Stimulated activated CD8-positive, alpha-beta memory T cell treated with anti-CD3 and anti-CD28 coated beads, Interleukin-7, amount 100 ng/mL, for 24 hours (primary cell): ENCODE data around the gene UQCC5.
"Not testable (repeated sequence)": the region's sequence is repeated elsewhere in the genome, so short reads cannot be mapped to it uniquely, and the experiment has no call there.

Source experiments
- DNase-seq: peaks from one replicate; pipeline ENCODE4 v3.0.0-alpha.2; 2020; ENCODE audit warnings: low read depth

UQCC5 gene

DNA sequence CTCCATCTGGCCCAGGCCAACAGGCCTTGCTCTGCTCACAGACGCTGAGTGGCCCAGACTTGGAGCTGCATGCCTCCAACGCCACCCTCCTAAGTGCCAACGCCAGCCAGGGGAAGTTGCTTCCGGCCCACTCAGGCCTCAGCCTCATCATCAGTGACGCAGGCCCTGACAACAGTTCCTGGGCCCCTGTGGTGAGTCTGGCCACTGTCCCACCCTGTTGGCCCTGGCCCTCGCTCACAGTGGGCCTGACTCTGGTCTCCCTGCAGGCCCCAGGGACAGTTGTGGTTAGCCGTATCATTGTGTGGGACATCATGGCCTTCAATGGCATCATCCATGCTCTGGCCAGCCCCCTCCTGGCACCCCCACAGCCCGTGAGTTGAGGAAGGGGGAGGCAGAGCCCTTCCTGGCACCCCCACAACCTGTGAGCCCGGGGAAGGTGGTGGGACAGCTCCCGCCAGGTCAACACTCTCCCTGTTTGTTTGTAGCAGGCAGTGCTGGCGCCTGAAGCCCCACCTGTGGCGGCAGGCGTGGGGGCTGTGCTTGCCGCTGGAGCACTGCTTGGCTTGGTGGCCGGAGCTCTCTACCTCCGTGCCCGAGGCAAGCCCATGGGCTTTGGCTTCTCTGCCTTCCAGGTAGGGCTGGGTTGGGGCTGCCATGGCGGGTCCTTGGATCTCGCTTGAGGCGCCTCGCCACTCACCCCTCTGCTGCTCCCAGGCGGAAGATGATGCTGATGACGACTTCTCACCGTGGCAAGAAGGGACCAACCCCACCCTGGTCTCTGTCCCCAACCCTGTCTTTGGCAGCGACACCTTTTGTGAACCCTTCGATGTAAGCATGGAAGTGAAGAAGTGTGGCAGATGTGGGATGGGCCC is 12.8 kb upstream of the UQCC5 start:
- DNase-seq = no peak

DNA sequence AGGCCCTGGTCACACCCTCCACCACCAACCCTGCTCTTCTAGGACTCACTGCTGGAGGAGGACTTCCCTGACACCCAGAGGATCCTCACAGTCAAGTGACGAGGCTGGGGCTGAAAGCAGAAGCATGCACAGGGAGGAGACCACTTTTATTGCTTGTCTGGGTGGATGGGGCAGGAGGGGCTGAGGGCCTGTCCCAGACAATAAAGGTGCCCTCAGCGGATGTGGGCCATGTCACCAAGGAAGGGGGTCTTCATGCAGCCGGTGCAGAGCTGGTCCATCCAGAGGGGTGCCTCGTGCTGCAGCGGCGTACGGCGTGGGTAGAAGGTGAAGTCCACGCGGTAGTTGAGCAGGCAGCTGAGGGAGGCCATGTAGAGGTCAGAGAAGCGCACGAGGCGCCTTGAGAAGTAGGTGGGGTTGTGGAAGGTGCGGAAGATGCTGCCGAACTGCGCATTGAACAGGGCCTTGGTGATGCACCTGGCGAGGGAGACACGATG is 12.1 kb upstream of the UQCC5 start:
- DNase-seq = no peak

DNA sequence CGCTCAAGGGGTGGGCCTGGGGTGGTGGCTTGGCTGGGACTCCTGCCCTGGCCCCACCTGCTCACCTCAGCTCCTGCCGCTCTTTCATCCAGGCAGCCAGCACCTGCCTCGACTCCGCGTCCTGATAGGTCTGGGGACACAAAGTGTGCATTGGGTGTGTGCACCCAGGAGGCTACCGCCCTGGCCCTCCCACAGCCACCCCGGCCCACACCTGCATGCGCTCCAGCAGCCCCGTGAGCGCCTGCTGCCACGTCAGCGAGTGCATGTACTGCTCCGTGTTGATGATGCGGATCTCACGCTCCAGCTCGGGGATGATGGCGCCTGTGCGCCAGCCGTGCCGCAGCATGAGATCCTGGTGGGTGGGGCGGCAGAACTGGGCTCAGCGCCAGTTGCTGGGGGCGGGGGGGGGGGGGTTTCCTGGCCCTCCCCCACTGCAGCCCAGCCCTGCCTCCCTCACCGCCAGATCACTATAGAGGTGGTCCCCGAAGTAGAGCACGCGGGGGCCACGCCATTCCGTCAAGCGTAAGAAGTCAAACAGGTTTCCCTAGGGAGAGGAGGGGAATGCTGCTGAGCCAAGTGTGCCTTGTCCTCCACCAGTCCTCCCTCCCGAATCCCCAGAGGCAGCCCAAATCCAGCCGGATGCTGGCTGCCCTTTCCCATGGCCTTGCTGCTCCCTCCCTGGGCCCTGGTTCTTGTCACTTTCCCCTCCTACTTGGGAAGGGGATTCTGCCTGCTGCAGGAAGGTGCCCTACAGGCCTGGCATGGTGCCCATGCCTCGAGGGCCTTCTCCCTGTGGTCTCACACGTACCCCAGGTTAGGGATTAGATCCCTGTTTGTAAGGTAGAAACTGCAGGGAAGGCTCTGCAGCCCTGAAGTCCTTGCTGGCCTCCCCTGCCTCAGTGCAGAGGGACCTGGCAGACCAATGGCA is 11.4 kb upstream of the UQCC5 start:
- DNase-seq = no peak

DNA sequence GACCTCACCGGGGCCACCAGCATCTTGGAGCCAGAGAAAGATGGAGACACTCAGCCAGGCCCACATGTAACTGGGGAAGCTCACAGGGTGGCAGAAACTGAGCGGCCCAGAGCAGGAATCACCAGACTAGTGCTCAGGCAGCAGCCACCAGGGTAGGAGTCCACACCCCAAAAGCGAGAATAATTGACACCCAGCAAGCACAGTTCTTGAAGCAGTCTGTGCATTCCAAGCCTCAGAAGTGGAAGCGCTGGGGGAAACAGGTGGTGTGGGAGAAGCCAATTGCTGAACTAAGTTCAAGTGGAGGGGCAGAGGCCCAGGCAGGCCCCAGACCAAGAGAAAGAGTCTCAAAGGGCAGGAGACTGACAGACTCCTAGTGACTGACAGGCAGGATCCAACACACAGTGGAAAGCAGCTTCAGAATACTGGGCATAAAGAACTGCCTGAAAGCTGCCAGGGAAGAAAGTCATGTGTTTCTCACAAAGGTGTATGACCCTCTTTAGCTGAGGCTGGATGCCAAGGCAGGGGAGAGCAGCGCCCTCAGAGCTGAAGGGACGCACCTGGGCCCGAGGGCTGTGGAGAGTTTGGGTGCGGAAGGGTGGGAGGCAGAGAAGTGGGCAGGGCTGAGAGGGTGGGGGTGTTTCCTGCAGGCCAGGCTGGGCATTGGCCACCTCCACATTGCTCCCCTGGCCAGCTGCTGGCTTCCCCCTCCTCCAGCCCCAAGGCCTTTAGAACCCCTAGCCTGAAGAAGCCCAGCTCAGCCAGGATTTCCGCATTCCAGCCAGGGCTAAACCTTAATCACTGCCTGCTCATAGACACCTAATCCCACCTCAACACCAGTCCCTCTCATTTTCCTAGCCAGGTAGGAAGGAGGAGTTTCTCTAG is 10.5 kb upstream of the UQCC5 start:
- DNase-seq = no peak

DNA sequence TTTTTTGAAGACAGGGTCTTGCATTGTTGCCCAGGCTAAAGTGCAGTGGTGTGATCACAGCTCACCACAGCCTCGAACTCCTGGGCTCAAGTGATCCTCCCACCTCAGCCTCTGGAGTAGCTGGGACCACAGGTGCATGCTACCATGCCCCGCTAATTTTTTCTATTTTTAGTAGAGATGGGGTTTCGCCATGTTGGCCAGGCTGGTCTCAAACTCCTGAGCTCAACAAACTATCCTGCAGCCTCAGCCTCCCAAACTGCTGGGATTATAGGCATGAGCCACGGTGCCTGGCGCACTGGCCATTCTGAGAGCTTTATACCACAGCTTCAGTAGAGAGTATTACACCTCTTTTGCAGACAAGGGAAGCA is 9.8 kb upstream of the UQCC5 start:
- not testable (repeated sequence) for DNase-seq

DNA sequence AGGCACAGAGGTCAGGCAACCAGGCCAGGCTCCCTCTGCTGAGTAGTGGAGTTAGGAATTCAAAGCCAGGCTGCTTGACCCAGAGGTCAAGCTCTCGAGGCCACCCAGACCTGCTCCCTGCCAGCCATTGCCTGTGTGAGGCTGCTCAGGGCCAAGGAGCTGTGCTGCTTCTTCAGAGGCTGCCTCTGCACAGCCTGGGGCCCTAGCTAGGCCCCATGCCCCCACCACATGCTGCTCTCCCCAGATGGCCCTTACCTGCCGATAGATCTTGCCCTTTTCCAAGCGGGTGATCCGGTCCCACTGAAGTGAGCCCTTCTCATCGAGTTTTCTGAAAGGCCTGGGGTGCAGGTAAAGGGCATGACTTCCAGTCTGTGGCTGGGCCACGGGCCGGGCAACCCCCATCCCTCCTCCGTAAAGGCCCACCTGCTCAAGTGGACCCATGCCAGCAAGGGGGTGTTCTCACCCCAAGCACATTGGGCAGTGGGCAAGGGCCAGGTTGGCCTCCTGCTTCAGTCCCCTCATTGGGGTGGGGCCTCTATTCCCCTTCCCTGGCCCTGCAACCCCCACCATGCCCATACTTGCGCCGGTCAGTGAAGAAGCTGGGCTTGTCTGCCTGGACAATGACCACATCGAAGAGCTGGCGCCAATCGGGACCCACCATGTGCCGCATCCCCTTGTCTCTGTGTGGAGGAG is 9.2 kb upstream of the UQCC5 start:
- no peak for DNase-seq

DNA sequence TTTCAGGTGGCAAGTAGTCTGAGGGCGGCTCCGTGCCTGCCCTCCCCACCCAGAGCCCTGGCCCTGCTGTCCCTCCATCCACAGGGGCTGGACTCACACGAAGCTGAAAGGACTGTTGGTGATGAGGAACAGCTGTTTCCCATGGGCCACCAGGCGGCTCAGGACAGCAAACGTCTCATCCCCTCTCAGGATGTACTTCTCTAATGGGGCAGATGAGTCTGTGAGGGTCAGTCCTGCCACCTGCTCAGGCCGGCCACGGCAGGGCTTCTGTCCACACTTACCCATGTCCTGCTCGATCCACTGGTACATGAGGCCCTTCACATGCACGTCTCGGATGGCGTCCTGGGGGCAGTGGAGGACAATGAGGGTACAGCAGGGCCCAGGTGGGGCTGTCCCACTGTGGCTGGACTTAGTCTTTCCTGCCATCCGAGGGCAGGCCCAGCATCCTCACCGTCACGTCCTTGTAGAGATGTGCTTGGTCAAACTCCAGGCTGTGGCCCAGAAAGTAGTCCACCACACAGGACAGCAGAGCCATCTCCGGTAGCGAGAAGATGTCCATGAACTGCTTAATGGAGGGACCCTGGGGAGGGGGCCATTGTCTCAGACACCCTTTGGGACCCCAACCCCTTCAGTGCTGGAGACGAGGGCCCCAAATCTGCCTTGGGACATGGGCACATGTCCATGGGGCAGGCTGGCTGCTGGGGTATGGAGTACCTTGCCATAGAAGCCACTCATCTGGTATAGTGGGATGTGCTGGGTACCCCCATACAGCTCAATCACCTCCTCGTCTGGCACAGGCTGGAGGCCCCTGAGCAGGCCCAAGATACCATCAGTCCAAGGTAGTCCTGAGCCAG is 8.4 kb upstream of the UQCC5 start:
- DNase-seq = no peak

DNA sequence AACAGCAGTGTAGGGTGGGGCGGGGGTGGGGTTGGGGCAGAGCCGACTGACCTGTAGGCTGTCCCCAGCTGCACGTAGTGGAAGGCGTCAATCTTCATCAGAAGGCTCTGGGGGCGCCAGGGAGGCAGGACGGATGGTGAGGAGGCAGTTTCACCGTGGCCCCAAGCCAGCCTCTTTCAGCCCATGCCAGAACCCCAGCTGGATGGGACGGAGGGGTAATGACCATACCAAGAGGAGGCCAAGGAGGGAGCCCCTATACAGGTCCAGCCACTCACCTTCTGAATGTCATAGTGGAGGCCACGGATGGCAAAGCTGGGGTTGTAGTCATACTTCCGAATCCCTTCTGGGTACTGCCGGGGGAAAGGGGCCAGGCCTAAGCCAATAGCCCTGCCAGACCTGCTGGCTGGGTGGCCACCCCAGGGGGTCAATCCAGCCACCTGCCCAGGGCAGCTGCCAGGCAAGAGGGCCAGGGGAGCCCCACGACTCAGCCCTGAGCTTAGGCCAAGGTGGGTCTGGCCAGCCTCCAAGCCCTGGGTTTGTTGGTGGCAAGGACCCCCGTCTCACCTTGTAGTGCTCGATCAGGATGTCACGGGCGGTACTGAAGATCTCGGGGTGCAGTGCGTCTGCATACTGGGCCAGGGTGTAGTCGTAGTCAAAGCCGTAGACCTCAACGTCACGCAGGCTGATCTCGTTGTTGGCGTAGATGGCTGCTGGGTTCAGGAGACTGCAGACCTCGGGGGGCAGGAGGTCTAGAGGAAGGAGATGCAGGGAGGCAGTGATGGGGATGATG is 7.6 kb upstream of the UQCC5 start:
- DNase-seq = no peak

DNA sequence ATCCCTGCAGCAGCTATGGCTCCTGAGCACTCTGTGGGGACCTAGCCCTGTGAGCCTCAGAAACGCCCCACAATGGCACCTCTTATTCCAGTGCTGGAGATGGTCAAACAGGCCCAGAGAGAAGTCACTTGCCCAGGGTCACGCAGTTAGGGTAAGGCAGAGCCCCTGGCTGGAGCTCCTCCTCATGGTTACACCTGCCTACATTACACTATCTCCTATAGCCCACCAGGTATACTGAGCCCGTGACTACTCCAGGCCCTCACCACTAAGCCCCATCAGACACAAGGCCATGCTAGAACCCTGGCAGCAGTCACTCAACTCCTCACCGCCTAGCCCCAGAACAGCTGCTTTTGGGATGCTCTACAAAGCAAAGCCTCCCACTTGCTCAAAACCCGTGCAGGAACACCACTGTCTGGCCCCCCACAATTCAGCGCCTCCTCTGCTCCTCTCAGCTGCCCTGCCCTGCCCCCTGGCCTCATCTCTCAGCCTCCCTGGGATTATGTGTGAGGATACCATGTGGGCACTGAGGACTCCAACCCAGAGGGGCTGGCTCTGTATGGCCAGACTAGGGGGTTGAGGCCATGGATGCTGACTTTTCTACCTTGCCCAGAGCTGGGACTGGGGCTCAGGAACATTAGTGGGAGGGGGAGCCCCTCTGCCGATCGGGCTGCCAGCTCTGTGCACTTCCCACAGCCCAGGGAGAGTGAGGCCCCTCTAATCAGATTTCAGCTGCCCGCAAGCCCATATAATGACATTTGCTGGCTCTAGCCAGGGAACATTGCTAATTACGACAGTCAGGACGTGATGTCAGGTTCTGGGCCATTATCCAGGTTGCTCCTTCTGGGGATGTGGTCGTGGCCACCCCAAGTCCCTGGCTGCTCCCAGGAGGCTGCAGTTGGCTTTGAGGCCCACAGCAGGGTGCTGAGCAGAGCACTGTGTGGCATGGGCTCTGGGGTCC is 6.8 kb upstream of the UQCC5 start:
- no peak for DNase-seq

DNA sequence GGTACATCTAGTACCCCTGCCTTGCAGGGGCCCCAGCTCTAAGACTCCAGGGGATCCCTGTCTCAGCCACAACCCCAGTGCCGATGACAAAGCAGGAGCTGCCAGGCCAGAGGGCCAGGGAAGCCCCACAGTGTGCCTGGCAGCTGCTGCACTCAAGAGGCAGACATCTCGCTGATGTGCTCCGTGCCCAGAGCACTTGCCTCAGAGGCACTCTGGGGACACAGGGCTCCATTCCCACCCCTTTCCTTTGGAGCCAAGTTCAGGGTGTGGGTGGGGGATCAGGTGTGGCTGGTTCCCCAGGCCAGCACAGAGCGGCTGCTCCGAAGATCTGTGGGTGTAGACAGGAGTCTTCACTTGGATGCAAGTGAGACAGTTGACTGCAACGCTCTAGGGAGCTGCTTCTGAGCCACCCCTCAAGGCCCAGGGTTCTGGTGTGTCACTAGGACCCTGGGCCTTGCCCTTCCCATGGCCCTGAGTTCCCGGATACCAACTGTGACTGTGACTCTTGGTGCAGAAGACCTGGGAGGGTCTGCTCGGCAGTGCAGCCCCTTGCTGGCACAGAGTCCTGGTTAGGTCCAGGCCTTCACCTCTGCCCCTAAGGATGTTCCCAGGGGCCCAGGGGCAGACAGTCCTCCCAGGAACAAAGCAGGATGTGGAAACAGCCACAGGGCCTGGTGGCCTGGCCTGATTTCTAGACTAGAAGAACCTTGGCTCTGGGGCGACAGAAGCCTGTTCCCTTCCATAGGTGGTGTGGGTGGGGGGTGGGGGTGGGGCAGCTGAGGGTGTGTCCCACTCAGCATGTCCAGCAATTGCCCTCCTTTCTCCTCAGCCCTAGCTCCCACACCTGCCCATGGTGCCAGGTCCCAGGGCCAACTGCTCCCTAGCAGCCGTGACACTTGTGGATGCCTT is 5.2 kb upstream of the UQCC5 start:
- DNase-seq = no peak

DNA sequence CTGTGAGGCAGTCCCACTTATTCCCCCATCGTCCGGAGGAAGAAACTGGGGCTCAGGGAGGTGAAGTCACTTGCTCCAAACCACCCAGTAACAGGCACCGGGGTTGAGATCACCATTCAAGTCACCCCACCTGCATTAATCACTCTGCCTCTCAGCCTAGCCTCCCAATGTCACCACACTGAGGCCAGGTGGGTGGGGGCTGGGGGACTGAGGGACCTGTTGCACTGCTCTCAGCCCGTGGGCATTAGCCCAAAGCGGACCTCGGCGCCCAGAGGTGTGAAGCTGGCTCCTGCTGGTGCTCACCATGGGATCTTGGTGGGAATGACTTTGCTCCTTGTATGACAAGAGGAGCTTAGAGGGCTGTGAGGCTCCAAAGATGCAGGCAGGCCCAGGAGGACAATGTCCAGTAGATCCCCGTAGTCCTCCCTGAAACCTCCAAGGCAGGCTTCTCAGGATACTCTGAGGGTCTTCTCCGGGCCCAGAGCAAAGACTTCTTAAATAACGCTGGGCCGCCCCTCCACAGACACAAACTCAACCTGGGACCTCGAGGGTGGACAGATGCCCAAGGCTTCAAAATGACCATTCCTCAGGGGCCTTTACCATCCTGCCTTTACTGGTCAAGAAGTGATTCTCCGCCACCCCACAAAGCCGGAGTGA is 4.4 kb upstream of the UQCC5 start:
- DNase-seq = no peak

DNA sequence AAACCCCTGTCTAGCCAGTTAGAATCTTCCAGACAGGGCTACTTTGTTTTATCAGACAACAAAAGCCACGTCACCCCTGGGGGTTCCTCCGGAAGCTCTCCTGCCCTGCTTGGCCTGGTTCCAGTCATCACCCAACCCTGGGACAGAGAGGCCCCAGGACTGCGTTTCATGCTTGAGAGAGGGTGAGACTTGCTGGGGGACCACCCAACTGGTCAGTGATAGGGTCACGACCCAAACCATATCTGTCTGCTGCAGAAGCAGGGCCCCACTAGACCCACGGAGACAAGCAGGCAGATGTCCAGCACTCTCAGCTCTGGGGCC is 3.9 kb upstream of the UQCC5 start:
- no peak for DNase-seq

DNA sequence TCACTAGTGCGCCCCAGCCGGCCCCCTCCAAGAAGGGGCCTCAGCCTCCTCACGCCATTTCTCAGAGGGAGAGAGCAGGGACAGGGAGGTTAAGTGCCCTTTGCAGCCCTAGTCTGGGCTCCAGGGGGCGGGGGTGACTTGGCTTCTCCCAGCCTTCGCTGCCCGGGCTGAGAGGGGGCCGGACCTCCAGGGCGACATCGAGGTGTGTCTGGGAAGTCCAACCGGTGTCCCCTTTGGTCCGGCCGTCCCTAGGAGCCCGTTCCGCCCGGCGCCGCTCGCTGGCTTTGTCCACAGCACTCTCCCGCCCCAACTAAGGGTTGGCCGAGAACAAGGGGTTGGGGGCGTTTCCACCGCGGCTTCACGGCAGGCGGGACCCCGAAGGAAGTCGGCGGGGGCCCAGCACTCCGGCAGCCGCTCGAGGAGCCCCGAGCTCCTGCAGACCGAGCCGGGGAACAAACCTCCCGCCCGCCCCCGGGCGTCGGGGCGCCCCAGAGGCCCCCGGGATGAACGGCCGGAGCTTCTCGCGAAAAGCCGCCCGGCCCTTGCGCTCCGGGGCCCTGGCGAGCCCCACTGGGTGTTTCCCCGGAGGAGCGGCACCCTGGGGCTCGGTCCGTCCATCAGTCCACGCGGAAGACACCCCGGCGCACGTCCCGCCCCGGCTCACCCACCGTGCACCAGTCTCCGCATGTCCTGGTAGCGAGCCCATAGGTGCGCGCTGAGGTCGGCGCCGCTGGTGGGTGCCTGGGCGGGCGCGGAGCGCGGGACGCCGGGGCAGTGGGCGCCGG is 3.4 kb upstream of the UQCC5 start:
- no peak for DNase-seq

DNA sequence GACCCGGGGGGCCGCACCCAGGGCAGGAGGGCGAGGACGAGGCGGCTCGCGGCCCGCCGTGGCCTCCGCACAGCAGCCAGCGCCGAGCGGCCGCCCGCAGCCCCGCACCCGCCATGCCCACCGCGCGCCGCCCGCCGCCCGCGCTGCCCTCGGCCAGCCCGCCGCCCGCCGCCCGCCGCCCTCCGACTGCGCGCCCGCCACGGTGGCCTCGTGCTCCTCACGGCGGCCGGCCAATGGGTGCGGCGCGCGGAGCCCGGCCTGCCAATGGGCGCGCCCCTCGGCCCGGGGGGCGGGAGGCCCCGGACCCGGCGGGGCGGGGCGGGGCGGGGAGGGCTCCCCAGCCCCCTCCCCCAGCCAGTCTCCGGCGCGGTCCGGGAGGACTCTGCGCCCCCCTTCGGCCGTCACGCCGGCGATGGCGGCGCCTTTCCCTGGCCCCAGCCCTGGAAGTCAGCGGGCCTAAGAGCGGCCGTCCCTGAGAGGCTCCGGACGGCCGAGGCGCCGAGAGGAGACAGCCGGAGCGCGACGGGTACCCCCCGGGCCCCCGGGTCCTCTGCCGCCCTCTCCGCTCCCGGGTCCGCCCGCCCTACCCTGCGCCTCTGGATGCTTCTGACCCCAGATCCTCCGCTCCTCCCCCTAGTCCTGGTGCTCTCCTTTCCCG is 2.7 kb upstream of the UQCC5 start, which contains the start of gene NT5DC2:
Gene NT5DC2, minus strand, starts transcription at position 235 of the 658 bp plus-strand sequence. Its CDS starts 120 bp downstream, at position 115.
- no peak for DNase-seq
